Stimulated activated CD8-positive, alpha-beta memory T cell treated with anti-CD3 and anti-CD28 coated beads, Interleukin-15, amount 100 ng/mL, for 24 hours (primary cell): ENCODE measurements around the gene CLEC10A.

ENCODE experiments used
- DNase-seq: peaks from one replicate; pipeline ENCODE4 v3.0.0-alpha.2; 2020; ENCODE audit warnings: low read depth

Gene CLEC10A

GRCh38 chr17:7038025-7038862 is 41.8 kb downstream of the CLEC10A start:
- no peak for DNase-seq

- peak; percentile 85 for DNase-seq
Observed at GRCh38 chr17:7035591-7036368, 44.3 kb downstream of the CLEC10A start, which contains the start of gene SLC16A13. SLC16A13 (plus strand) TSS chr17:7036015; CDS start chr17:7036383, 368 bp downstream.

- DNase-seq: no peak
Observed at GRCh38 chr17:7034955-7035590, 45.0 kb downstream of the CLEC10A start.

DNA sequence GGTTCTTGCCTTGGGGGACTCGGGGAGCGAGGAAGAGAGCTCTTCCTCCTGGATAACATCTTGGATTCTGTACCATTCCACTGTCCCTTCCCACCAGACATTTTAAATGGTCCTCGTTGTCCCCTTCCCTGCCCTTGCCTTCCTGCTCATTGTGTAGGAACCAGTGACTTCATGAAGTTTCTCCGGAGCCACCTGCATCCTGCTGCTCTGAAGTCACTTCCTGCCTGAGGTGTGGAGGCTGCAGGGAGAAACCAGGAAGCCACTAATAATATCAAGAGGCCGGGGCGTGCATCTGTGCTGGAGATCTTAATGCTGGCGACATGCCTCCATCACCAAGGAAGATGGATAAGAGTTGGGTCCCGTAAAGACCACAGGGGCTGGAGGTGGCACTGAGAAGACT is 50.4 kb downstream of the CLEC10A start:
- no peak for DNase-seq

- no peak for DNase-seq
Observed at GRCh38 chr17:7029096-7029495, 51.0 kb downstream of the CLEC10A start.

GRCh38 chr17:7027335-7027734 is 52.7 kb downstream of the CLEC10A start:
- DNase-seq: no peak

GRCh38 chr17:7026471-7027115 is 53.5 kb downstream of the CLEC10A start:
- DNase-seq: no peak

DNA sequence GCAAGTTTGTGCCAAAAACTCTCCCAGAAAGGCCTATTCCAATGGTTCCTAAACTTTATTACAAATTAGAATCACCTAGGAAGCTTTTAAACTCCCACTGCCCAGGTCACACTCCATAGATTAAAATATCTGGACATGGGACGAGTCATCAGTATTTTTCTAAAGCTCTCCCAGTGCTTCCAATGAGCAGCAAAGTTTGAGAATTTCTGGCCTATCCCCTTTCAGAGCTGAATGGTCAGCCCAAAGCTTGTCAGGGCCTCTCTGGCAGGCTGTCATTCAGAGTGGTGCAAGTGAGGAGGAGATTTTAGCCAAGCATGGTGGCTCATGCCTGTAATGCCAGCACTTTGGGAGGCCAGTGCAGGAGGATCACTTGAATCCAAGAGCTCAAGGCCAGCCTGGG is 54.8 kb downstream of the CLEC10A start:
- DNase-seq: no peak
